Activated T-cell treated with anti-CD3 and anti-CD28 coated beads for 1 hour (primary cell): ENCODE results near the gene SLC15A5.

Experiments used
- DNase-seq: peaks from one replicate; pipeline ENCODE4 v3.0.0-alpha.2; 2020; ENCODE audit warnings: low read depth

Gene SLC15A5, protein sequence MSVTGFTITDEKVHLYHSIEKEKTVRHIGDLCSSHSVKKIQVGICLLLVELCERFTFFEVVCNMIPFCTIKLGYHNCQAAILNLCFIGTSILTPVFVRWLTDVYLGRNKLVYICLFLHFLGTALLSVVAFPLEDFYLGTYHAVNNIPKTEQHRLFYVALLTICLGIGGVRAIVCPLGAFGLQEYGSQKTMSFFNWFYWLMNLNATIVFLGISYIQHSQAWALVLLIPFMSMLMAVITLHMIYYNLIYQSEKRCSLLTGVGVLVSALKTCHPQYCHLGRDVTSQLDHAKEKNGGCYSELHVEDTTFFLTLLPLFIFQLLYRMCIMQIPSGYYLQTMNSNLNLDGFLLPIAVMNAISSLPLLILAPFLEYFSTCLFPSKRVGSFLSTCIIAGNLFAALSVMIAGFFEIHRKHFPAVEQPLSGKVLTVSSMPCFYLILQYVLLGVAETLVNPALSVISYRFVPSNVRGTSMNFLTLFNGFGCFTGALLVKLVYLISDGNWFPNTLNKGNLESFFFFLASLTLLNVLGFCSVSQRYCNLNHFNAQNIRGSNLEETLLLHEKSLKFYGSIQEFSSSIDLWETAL

DNA sequence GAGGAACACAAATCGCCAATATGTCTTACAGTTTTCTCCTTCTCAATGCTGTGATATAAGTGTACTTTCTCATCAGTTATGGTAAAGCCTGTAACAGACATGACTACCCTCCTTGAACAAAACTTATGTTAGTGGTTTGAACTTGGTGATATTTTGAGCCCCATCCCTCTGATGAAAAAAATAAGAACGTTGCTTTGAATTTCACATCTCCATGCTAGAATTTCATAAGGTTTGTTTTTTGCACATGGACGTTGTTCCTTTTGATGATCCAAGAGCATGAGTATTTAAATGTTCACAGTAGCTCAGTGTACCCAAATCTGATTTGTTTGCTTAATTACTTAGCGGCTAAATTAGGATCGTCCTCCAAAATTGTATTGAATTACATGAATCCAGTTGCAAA lies at the start of gene SLC15A5:
SLC15A5 (minus strand) TSS at position 101 of the 400 bp plus-strand sequence; CDS start at position 101, 0 bp downstream.
- no peak for DNase-seq

DNA sequence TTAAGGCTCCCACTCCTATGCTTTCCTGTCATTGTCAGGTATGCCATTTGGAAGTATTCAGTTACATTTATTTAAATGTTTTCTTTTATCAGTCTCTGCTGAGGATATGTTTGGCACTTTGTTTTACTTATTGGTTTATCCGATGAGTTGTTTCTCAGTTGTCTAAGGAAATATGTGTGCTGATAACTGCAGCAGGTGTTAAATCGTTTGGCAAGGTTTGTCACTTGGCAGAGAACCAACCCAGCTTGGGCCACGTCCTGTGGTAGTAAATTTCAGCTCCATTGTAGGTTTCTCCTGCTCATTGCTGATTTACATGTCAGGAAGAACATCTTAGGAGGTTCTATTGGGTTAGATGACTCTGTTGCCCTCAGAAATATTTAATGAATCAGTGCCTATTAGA lies 47.9 kb upstream of the SLC15A5 start:
- no peak for DNase-seq

DNA sequence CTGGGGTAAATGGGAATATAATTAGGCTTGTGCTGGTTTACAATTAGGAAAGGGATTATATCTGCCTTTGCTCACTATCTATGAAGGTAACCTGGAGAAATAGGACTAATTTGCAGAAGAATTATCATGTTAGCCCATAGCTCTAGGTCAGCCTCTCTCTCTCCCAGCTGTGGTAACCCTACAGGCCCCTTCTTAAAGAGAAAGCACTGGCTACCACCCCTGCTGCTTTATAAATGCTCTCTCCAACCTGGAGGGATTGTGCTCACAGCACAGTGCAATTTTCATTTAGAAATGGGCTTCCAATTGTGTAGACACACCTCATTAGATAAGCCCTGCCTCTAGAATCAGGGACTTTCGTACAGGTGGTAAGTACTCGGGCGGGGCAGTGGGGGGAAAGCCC lies 47.3 kb upstream of the SLC15A5 start:
- DNase-seq, result no peak

DNA sequence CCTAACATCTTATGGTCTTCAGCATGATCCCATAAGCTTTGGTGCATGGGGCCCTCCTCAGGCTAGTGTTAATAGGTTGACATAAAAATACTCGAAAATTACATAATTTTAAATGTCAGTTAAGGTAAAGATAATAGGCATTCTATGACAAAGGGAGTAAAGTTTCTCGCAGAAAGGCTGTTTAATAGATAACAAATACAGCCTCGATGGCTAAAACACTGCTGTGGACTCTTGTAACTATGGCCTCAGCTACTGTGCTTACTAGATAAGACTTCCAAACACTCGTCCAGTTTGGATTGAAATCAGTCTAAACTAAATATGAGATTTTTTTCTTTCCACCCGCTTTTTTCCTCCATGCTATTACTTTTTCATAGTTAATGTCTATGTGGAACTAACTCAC lies 46.8 kb upstream of the SLC15A5 start:
- DNase-seq, result no peak

DNA sequence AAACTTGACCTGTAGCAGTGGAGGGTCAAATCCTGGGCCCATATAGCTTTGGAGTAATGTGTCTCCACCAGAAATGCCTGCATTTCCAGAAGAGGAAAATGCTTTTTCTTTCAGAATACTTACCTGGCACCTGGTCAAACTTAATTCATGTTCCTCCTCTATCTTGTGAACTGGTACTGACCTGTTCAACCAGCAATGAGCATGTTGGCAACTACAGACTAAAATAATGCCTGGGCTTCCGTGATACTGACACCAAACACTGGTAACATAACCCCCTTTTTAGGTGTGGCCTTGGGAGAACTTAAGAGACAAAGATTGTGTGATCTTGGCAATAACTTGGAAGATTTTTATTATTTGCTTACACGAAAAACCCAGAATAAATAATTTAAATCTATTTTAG lies 46.2 kb upstream of the SLC15A5 start:
- no peak for DNase-seq

DNA sequence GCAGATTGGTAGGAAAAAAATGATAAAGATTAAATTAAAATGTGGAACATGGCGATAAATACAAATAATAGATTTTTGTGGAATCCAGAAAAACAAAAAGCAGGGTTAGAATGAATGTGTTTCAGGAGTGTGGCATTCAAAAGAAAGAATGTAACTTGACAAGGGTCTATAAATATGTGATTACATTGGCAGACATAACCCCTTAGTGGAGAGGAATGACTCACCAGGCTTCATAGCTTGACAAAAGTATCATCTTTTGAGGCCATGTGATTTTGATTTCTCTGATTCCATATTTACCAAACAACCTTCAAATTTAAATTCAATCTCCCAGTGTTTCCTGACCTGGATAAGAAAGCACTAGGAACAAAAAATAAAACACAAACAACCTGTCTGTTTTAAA lies 45.5 kb upstream of the SLC15A5 start:
- no peak for DNase-seq

DNA sequence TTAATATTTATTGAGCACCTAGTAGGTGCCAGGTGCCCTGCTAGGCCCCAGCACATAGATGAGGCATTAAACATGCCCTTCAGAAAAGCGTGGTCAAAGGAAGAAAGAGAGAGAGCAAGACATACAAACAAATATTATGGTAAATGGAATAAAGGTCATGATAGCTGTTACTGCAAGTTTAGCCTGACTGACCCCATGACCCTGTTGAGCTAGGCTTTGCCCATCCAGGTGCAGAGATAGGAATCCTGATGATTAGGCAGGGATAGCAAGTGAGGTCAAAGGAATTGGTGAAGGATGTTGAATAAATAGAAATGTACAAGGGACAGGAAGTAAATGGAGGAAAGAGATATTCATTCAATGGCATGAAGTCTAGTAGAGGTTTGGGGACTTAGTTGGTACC lies 33.4 kb upstream of the SLC15A5 start:
- DNase-seq, result no peak

DNA sequence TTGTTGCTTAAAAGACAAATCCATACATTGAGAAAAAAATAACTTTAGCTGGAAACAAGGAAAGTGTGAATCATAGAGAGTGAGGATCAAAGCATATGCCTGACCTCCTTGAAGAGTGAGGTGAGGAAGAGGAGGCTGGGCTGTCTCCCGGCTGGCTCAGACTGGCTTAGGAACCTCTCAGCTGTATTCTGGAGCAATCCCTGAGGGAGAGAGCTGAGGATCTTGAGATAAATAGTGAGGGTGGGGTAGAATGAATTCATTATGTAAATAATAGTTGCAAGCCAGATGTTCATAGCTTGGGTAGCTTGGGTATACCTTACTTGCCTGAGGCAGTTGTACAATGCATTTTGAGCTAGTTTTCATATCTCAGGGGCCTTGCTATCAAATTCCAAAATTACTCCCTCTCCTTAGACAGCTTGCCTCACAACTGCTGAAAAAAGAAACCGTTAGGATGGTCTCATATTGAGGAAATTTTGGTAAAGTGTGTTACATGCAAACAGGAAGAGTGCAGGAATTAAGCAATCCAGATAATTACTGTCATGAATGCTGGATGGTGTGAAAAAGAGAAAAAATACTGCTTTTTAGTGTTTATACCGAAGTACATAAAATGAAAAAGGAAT lies 30.5 kb upstream of the SLC15A5 start:
- DNase-seq, result no peak

DNA sequence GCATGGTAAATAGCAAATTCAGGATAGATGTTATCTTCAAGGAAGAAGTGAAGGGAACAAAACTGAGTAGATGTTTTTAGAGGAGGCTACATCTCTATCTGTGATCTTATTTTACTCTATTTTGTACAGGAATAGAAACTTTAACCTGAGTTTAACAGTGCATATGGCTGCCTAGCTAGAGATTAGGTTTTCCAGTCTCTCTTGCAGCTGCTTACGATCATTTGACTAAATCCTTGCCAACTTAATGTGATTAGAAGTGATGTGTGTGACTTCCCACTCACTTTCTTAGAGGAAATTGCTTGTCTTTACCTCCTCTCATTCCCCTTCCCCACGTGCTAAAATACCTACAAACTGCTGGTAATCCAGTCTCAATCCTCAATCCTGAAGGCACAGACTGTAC lies 26.5 kb upstream of the SLC15A5 start:
- DNase-seq, result no peak

DNA sequence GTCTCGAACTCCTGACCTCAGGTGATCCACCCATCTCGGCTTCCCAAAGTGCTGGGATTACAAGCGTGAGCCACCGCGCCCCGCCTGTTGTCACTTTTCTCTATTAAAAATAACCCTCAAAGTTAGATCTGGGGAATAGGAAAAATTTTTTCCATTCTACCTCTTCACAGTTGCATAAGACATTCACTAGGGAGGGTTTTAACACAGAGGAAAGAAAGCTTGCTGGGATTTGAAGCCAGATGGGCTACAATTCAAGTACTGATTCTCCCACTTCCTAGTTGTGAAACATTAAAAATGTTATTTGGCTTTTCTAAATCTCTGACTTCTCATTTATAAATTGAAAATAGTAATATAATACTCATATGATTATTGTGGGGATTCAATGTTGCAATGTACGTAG lies 23.3 kb upstream of the SLC15A5 start:
- no peak for DNase-seq

DNA sequence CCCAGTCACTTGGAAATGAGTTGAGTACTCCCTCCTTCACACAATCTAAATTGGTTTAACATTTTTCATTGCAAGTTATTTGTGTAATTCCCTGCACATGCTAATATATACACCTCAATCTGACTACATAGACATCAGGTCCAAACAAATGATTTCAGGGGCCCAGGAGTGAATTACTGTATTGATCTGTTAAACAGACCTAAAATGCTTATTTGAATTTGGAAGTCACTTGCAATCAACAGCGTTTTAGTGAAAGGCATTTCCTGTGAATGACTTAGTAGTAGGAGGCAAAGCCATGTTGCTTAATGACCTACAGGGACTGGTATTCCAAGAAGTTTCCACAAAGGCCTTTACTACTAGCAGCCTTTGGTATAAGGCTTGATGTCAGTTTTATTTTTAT lies 22.6 kb upstream of the SLC15A5 start:
- DNase-seq, result no peak

DNA sequence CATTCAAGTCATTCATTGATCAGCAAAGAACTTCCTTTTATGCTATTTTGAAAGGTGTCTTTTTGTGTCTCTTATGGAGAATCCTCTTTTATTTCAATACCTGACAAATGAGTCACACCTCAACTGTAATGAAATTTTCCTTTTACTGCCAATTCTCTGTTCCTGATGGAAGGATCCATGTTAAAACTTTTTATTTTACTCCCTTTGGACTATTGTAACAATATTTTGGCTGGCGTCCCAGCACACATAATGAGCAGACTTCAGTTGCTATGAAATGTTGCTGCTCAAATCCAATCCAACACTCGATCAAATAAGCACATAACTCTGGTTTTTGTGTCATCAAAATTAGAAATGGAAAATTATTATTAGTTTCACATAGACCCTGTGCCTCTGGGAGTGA lies 21.9 kb upstream of the SLC15A5 start:
- no peak for DNase-seq

DNA sequence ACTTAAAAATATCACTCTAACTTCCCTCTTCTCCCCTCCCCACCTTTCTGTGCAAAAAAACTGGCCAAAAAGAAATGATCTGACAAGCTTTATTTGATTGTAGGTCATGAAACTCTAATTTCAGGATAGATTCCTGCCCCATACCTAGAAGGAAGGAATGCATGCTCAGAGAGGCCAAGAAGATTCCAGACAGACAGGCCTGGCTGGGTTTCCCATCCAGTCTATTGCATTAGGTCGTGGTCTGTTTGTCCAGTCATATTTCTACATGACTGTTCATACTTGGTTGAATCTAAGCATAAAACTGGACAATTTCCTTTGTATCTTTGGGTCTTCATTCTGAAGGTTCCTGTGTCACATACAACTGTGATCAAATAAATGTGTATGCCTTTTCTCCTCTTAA lies 20.0 kb upstream of the SLC15A5 start:
- no peak for DNase-seq

DNA sequence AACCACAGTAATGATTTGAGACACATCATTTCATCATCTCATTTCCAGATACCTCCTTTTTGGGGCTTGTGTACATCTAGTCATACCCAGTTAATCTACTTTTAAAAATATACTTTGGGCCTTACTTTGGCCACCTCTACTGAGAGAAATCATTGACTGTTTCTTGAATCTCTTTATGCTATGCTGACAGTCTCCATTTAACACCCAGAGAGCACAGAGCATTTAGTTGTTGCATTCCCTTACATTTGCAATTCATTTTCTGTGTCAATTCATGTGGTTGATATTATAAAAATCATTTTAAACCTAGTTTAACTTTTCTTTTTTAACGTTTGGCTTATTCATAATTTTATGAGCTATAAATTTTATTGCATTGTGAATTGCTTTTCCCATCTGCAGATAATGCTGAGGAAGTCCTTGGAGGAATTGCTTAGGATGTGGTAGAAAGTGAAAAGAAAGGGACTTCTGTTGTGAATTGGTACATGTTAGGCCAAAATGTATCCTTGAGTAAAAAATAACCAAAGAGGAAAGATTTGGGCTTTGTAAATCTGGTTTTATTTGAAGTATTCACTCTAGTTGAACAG lies 17.0 kb upstream of the SLC15A5 start:
- no peak for DNase-seq

DNA sequence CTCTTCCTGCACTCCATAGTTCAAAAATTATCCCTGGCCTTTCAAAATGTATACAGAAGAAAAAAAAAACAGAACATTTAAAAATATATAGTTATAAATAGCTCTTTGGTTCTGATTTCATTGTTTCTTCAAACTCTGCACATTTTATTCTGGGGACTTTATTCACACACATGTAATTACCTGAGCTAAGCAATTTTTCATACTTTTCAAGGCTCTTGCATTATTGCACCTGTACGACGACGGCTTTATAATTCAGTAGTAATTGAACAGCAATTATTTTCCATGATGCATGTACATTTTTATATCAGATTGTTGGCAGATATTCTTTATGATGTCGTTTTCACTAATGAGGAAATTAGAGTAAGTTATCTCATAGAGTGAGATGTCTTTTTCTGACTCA lies 13.5 kb upstream of the SLC15A5 start:
- DNase-seq, result no peak

DNA sequence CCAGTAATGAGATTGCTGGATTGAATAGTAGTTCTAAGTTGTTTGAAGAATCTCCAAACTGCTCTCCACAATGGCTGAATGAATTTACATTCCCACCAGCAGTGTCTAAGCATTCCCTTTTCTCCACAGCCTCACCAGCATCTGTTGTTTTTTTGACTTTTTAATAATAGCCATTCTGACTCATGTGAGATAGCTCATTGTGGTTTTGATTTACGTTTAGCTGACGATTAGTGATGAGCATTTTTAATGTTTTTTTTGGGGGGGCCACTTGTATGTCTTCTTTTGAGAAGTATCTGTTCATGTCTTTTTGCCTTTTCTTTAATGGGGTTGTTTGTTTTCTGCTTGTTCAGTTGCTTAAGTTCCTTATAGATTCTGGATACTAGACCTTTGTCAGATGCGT lies 8.1 kb upstream of the SLC15A5 start:
- DNase-seq, result no peak

DNA sequence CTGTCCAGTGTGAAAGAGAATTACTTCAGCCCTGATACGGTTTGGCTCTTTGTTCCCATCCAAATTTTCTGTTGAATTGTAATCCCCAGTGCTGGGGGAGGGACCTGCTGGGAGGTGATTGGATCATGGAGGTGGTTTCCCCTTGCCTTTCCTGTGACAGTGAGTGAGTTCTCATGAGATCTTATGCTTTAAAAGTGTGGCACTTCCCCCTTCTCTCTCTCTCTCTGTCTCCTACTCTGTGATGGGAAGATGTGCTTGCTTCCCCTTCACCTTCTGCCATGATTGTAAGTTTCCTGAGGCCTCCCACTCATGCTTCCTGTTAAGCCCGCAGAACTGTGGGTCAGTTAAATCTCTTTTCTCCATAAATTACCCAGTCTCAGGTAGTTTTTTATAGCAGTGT lies 5.5 kb upstream of the SLC15A5 start:
- no peak for DNase-seq

DNA sequence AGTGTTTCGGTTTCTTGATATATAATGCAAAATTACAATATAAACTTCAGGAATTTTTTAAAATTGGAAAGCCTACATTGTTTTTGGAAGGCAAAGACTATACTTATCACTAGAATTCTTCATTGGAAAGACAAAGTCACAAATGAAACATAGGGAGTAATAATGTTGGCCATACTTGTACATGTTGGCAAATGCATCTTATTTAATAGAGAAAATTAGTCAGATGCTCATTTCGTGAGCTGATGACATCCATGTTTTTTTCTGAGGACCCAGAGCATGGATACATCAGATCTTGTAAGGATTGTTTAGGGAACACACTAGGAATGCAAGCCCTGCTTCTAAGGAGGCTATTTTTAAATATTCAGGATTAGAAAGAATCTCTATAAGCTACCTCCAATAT lies 4.6 kb upstream of the SLC15A5 start:
- no peak for DNase-seq

DNA sequence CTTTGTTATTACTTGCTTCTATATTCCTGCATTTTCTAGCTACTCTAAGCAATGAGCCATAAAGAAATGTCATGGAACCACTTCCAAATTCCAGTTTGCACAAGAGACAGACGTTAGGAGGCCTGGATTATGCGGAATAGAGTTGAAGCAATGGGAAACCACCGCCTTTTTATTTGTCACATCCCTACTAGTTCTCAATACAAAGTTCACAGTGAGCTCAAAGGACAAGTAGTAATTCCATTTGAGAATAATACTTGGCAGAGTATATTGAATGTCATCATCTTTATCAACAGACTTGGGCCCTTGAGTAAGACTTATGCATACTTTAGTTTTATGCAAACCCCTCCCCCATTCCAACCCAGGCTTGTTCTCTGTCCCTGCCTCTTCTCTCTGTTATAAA lies 3.7 kb upstream of the SLC15A5 start:
- no peak for DNase-seq

DNA sequence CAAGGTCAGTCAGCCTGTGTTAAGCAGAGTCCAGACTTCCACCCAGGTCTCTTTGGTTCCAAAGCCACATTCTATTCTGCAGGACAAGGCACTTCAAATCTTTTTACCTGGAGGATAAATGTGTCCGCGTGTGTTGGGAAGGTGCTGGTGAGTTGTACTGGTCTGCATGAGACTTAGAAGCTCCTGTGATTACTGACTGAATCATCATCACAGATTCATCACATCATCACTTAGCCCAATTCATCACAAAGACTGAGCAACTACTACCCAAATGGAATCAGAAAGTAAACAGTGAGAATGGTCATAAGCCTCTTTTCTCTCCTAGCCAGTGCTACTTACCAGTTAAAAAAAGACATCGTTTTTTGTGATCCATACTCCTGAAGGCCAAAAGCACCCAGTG lies 5.3 kb downstream of the SLC15A5 start:
- no peak for DNase-seq

DNA sequence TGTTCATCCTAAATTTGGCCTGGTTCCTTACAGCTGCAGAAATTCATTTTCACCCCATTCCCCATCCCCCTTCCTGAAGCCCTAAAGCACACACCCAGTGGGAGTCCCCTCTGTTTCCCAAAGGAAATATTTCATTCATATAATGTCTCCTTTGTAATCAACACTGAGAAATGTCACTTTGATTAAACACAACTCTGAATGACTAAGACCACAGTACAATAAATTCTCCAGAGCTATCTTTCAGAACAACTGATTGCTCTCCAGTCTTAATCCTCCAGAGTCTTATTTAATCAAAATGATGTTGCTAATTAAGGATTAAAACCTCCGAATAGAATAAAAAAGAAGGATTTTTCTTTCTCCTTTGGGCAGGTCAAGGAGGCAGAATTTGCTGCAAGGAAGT lies 6.4 kb downstream of the SLC15A5 start:
- DNase-seq, result no peak

DNA sequence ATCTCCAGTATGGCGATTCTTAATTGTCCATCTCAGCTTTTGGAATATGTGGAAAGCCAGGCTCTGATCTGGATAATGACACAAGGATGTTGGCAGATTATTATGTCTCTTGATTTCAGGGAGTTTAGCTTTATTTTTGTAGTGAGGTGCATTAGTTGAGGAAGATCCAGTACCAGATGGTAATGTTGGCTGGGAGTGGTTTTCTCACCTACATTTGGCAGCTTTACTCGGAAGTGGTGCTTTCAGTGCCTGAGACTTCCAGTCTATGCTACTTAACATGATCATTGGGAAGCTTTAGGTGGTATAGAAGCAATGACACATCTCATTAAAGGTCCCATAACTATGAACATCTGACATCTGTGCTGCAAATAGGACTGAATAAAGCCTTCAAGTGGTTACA lies 7.5 kb downstream of the SLC15A5 start:
- DNase-seq, result no peak

DNA sequence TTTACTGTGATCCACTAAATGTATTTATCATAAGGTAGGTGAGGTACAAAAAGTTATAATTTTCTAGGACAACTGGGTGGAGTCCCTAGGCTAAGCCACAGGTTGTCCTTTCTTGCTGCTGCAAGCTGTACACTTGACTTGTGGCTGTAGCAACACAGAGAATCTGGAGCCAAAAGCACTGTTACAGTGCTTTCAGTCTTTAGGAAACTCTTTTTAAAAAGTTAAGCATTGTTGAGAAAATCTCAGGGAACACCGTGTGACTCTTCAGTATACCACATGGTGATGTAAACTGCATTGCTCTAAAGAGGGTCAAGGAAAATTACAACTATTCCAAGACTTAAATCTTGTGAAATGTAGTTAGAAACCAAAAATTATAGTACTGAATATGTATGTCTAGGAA lies 11.4 kb downstream of the SLC15A5 start:
- no peak for DNase-seq
